Kidney (tissue), 14 donors: ENCODE data around the gene IGF1R. TPM values are rescaled to one million over a fixed set of nuclear protein-coding genes. Genes with fewer than 3 reads are reported as not detected.
A peak's percentile ranks its signal among the peaks of the same experiment; 100 is the strongest.

Experiments
- DNase-seq, 5 donors: peaks; one replicate each; pipeline ENCODE4 v3.0.0-alpha.2; 2013 to 2020
- FAIRE-seq: peaks from 2 replicates; lab custom pipeline; 2012; peaks lifted over from hg19 to GRCh38; lab: Jason Lieb, UNC
- H3K27ac ChIP-seq, 2 donors: one replicate each; pipeline ENCODE4 v1.7.0; 2013; ENCODE audit warnings: low read depth in 2 of 2, low read length in 2 of 2, inconsistent platforms in 1 of 2
- H3K27me3 ChIP-seq: one replicate; pipeline ENCODE4 v1.7.1; 2013; ENCODE audit warnings: low read length, inconsistent platforms; ENCODE audit not compliant: control insufficient read depth, insufficient read depth
- H3K36me3 ChIP-seq, 3 donors: one replicate each; pipeline versions ENCODE4 v1.7.0 to v1.7.1; 2013; ENCODE audit warnings: low read length in 3 of 3, control low read depth in 1 of 3, inconsistent platforms in 1 of 3; ENCODE audit not compliant: insufficient read depth in 3 of 3, control insufficient read depth in 2 of 3
- H3K4me1 ChIP-seq, 3 donors: one replicate each; pipeline versions ENCODE4 v1.7.0 to v1.7.1; 2013; ENCODE audit warnings: low read length in 3 of 3, inconsistent platforms in 1 of 3, low read depth in 1 of 3; ENCODE audit not compliant: control insufficient read depth in 2 of 3, insufficient read depth in 2 of 3
- H3K4me3 ChIP-seq, 3 donors: one replicate each; pipeline versions ENCODE4 v1.7.0 to v1.8.1; 2013; ENCODE audit warnings: low read length in 3 of 3, control low read depth in 1 of 3, inconsistent platforms in 1 of 3
- H3K9ac ChIP-seq, 3 donors: one replicate each; pipeline versions ENCODE4 v1.7.0 to v1.7.1; 2013; ENCODE audit warnings: low read length in 3 of 3, control low read depth in 1 of 3, inconsistent platforms in 1 of 3
- H3K9me3 ChIP-seq, 3 donors: one replicate each; pipeline versions ENCODE4 v1.7.0 to v1.7.1; 2013; ENCODE audit warnings: low read length in 3 of 3, control low read depth in 1 of 3, inconsistent platforms in 1 of 3; ENCODE audit not compliant: control insufficient read depth in 2 of 3, insufficient read depth in 1 of 3
- CTCF ChIP-seq: IDR thresholded peaks from 3 replicates; pipeline ENCODE4 v1.5.1; 2012; ENCODE audit warnings: mild to moderate bottlenecking, moderate library complexity, borderline replicate concordance; ENCODE audit not compliant: insufficient read depth; ENCODE audit errors: extremely low read depth
- intact Hi-C: fragments of 100-400 bp; cut with DNase I; formaldehyde crosslinking; loops from one replicate; pipeline ENCODE4 v1.11.1; 2022
- polyA plus RNA-seq: library from polyadenylated mRNA; stranded (reverse); fragments of 350-450 nt; fragmentation: Illumina TruSeq; extraction: RNeasy Lipid Tissue Mini Kit (QIAGEN cat#74804); gene quantifications from one replicate; pipeline ENCODE4 v1.2.3, GENCODE V29; 2014; ENCODE audit warnings: low read depth, low replicate concordance; ENCODE audit not compliant: insufficient read depth
- total RNA-seq: library from RNA; stranded (reverse); fragmentation: NEBNext Ultra II Directional; extraction: Animal tissue kit (Norgen Biotek cat#: 25700); gene quantifications from one replicate; pipeline ENCODE4 v1.2.1, GENCODE V29; 2021
- donor health status: control.
- donor health status: control.
- donor health status: control.
- donor health status: control.
- donor health status: control.
- donor health status: DM: yes; HTN: yes; CAD: no.
- donor health status: Normal renal cell carcinoma (clear cell type).

The IGF1R gene
- total and polyA plus RNA-seq, 2 donors from 2014 or later: 6.5 to 73.2 TPM

- FAIRE-seq (no peak), DNase-seq (no peak)
- no peak for TF ChIP-seq CTCF
- intact Hi-C loops: no loop called here
- Histone ChIP-seq H3K27ac (no peak overlapping the region), H3K9ac (no peak overlapping the region), H3K9me3 (no peaks in the 10 kb centered on the region), H3K27me3 (no peaks in the 10 kb centered on the region), H3K4me1 (peaks cover 0 to 2% (median 0%) of the 10 kb centered on the region in 3 donors), H3K36me3 (peaks cover 2 to 73% (median 27%) of the 10 kb centered on the region in 3 donors), H3K4me3 (no peak overlapping the region)
Observed at GRCh38 chr15:98946301-98947255, 298.2 kb downstream of the IGF1R start.

GRCh38 chr15:98948456-98948855 is 300.1 kb downstream of the IGF1R start:
- intact Hi-C loops: no loop called here
- no peak for FAIRE-seq
- Histone ChIP-seq H3K4me1 (peaks cover 0 to 11% (median 8%) of the 10 kb centered on the region in 3 donors), H3K9ac (no peak overlapping the region), H3K36me3 (peaks cover 0 to 67% (median 22%) of the 10 kb centered on the region in 3 donors), H3K9me3 (no peaks in the 10 kb centered on the region), H3K4me3 (no peak overlapping the region), H3K27me3 (no peaks in the 10 kb centered on the region), H3K27ac (no peak overlapping the region)
- DNase-seq: no peak
- no peak for TF ChIP-seq CTCF

GRCh38 chr15:98948941-98949340 is 300.6 kb downstream of the IGF1R start:
- Histone ChIP-seq H3K9me3 (no peaks in the 10 kb centered on the region), H3K36me3 (peaks cover 0 to 66% (median 22%) of the 10 kb centered on the region in 3 donors), H3K27me3 (no peaks in the 10 kb centered on the region), H3K4me1 (peaks cover 0 to 13% (median 12%) of the 10 kb centered on the region in 3 donors), H3K27ac (no peak overlapping the region), H3K9ac (no peak overlapping the region), H3K4me3 (no peak overlapping the region)
- FAIRE-seq: no peak
- no peak for TF ChIP-seq CTCF
- intact Hi-C loops: no loop called here
- DNase-seq: peak in 1 of 5 donors; percentile 13
